Esophagus muscularis mucosa (tissue), 4 donors: ENCODE results near the gene C11orf98. TPM values are rescaled to one million over a fixed set of nuclear protein-coding genes. Genes with fewer than 3 reads are reported as not detected.
"Not testable (repeated sequence)": the region's sequence is repeated elsewhere in the genome, so short reads cannot be mapped to it uniquely, and the experiment has no call there.

Experiments used
- DNase-seq: peaks from one replicate; pipeline ENCODE4 v3.0.0-alpha.2; 2017; ENCODE audit errors: extremely low spot score
- H3K27ac ChIP-seq, 4 donors: fragments of 200-600 bp; sonication (generic); replicated peaks in 1 of 4; 1 replicate in 3 of 4; 2 replicates in 1 of 4; pipeline ENCODE4 v1.5.1; 2016 to 2019; ENCODE audit warnings: mild to moderate bottlenecking in 1 of 4
- H3K27me3 ChIP-seq, 4 donors: fragments of 200-600 bp; sonication (generic); one replicate each; pipeline versions ENCODE4 v1.5.1 to v1.6.0; 2016 to 2019
- H3K36me3 ChIP-seq, 4 donors: fragments of 200-600 bp; sonication (generic); one replicate each; pipeline ENCODE4 v1.5.1; 2016 to 2019
- H3K4me1 ChIP-seq, 4 donors: fragments of 200-600 bp; sonication (generic); one replicate each; pipeline ENCODE4 v1.5.1; 2016 to 2019
- H3K4me3 ChIP-seq, 4 donors: fragments of 200-600 bp; sonication (generic); 1 replicate in 2 of 4; 2 replicates in 2 of 4; pipeline ENCODE4 v1.5.1; 2016 to 2019; ENCODE audit warnings: mild to moderate bottlenecking in 4 of 4, moderate library complexity in 1 of 4
- H3K9me3 ChIP-seq, 4 donors: fragments of 200-600 bp; sonication (generic); 1 replicate in 3 of 4; 2 replicates in 1 of 4; pipeline ENCODE4 v1.5.1; 2016 to 2019
- EP300 ChIP-seq: sonication (generic); formaldehyde crosslinking; IDR thresholded peaks from one replicate; pipeline ENCODE4 v1.6.1; 2017; ENCODE audit warnings: antibody characterized with exemption
- POLR2A ChIP-seq: fragments of 450-650 bp; IDR thresholded peaks from one replicate; pipeline ENCODE4 v1.6.1; 2017; ENCODE audit warnings: antibody characterized with exemption, moderate library complexity, mild to moderate bottlenecking, low read depth
- POLR2AphosphoS5 ChIP-seq, 2 donors: sonication (generic); formaldehyde crosslinking; IDR thresholded peaks; one replicate each; pipeline ENCODE4 v1.6.1; 2017; ENCODE audit warnings: antibody characterized with exemption in 2 of 2
- WGBS: methylation state at CpG from one replicate; pipeline ENCODE4 v1.1.5; 2018; 5-methylcytosine and 5-hydroxymethylcytosine counted together
- intact Hi-C: fragments of 100-400 bp; cut with DNase I; formaldehyde crosslinking; loops from one replicate; pipeline ENCODE4 v1.15.1; 2023
- total RNA-seq, 4 donors: library from RNA; depleted of rRNA; stranded (reverse); fragments of >200 nt; gene quantifications; one replicate each; pipeline versions ENCODE4 v1.1.0 to v1.2.1, GENCODE V29; 2016
- TF ChIP-seq, protein P1 (sequence below), 3 experiments: fragments of 200-600 bp in 2 of 3; fragments of 450-650 bp in 1 of 3; sonication (generic) in 2 of 3; IDR thresholded peaks; one replicate each; pipeline ENCODE4 v1.5.1; 2017 to 2019; ENCODE audit warnings: antibody characterized with exemption in 3 of 3, mild to moderate bottlenecking in 2 of 3, moderate library complexity in 1 of 3

Gene C11orf98
- total RNA-seq, 4 donors from 2014 or later: 23.7 to 38.0 (median 33.0) TPM

DNA sequence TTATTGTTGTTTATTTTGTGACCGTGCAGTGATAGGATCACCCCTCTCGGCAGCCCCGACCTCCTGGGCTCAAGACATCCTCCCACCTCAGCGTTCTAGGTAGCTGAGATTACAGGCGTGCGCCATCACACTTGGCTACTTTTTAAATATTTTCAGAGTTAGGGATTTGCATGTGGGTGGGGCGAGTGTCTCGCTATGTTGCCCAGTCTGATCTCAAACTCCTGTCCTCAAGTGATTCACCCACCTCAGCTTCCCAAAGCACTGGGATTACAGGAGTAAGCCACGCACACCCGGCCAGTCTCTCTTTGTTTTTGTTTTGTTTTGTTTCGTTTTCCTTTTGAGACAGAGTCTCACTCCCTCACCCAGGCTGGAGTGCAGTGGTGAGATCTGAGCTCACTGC is 10.7 kb downstream of the C11orf98 start:
- H3K4me1 ChIP-seq: peaks cover 15 to 30% (median 20%) of the 10 kb centered on the region in 4 donors
- H3K4me3 ChIP-seq: no peak overlapping the region
- WGBS: 89% methylated on average over 9 of the region's 11 CpGs
- no peak for DNase-seq
- intact Hi-C loops: no loop called here
- H3K27ac ChIP-seq: no peak overlapping the region
- H3K27me3 ChIP-seq: no peaks in the 10 kb centered on the region
- TF ChIP-seq, protein P1, sequence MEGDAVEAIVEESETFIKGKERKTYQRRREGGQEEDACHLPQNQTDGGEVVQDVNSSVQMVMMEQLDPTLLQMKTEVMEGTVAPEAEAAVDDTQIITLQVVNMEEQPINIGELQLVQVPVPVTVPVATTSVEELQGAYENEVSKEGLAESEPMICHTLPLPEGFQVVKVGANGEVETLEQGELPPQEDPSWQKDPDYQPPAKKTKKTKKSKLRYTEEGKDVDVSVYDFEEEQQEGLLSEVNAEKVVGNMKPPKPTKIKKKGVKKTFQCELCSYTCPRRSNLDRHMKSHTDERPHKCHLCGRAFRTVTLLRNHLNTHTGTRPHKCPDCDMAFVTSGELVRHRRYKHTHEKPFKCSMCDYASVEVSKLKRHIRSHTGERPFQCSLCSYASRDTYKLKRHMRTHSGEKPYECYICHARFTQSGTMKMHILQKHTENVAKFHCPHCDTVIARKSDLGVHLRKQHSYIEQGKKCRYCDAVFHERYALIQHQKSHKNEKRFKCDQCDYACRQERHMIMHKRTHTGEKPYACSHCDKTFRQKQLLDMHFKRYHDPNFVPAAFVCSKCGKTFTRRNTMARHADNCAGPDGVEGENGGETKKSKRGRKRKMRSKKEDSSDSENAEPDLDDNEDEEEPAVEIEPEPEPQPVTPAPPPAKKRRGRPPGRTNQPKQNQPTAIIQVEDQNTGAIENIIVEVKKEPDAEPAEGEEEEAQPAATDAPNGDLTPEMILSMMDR (IDR thresholded peaks at IDR 0.05): no peak
- TF ChIP-seq POLR2A (no peak), POLR2AphosphoS5 (IDR thresholded peaks at IDR 0.05) (no peak), EP300 (no peak)
- peaks cover 6 to 9% (median 8%) of the 10 kb centered on the region in 4 donors for H3K36me3 ChIP-seq
- H3K9me3 ChIP-seq: no peaks in the 10 kb centered on the region

GRCh38 chr11:62652161-62653006 is 12.6 kb downstream of the C11orf98 start:
- intact Hi-C loops: no loop called here

GRCh38 chr11:62650283-62650682 is 14.7 kb downstream of the C11orf98 start:
- 96% methylated on average over 12 of the region's 12 CpGs for WGBS
- intact Hi-C loops, H3K27me3 ChIP-seq: not testable (repeated sequence)

More at GRCh38 chr11:62652161-62653006, 12.6 kb downstream of the C11orf98 start:
- Histone ChIP-seq H3K4me3 (peak overlapping the region; percentile 72 to 93 (median 88)), H3K27me3 (no peaks in the 10 kb centered on the region), H3K27ac (peak overlapping the region; percentile 88 to 96 (median 94)), H3K4me1 (peaks cover 15 to 31% (median 24%) of the 10 kb centered on the region in 4 donors), H3K36me3 (peaks cover 13 to 28% (median 26%) of the 10 kb centered on the region in 4 donors), H3K9me3 (no peaks in the 10 kb centered on the region)
- TF ChIP-seq EP300 (no peak), POLR2AphosphoS5 (IDR thresholded peaks at IDR 0.05) (no peak), POLR2A (no peak)
- TF ChIP-seq, protein P1 (IDR thresholded peaks at IDR 0.05): no peak
- DNase-seq: no peak
- 57% methylated on average over 10 of the region's 16 CpGs for WGBS

DNA sequence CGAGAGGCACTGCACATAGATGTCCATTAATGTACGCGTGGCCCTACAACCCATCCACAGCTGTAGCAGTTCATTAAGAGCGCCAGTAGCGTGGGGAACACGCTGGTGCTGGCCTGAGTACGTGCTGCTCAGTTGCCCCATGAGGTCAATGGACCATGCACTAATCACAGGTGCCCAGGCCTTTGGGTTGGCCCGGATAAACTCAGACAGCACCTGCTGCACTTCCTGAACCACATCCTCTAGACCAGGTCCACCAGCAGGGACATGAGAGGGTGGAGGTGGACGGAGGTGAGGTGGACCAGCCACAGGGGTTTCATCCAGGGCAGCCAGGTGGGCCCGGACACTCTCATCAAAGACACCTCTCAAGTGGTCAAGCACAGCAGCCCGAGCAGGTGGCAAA is 15.5 kb downstream of the C11orf98 start:
- 91% methylated on average over 11 of the region's 11 CpGs for WGBS
- Histone ChIP-seq H3K27me3 (no peaks in the 10 kb centered on the region), H3K36me3 (peaks cover 13 to 30% (median 28%) of the 10 kb centered on the region in 4 donors), H3K27ac (no peak overlapping the region), H3K4me3 (no peak overlapping the region), H3K9me3 (no peaks in the 10 kb centered on the region), H3K4me1 (peaks cover 38 to 54% (median 46%) of the 10 kb centered on the region in 4 donors)
- TF ChIP-seq EP300: no peak
- TF ChIP-seq POLR2AphosphoS5 (IDR thresholded peaks at IDR 0.05): no peak
- TF ChIP-seq, protein P1 (IDR thresholded peaks at IDR 0.05): no peak
- TF ChIP-seq POLR2A: no peak
- intact Hi-C loops: no loop called here
- no peak for DNase-seq

More at GRCh38 chr11:62650283-62650682, 14.7 kb downstream of the C11orf98 start:
- H3K4me3 ChIP-seq, DNase-seq, H3K27ac ChIP-seq, H3K9me3 ChIP-seq: not testable (repeated sequence)
- H3K36me3 ChIP-seq: peaks cover 13 to 29% (median 27%) of the 10 kb centered on the region in 4 donors
- peaks cover 30 to 46% (median 38%) of the 10 kb centered on the region in 4 donors for H3K4me1 ChIP-seq

GRCh38 chr11:62648967-62649364 is 16.0 kb downstream of the C11orf98 start:
- no peak for TF ChIP-seq POLR2AphosphoS5 (IDR thresholded peaks at IDR 0.05)
- TF ChIP-seq, protein P1 (IDR thresholded peaks at IDR 0.05): no peak
- TF ChIP-seq POLR2A: no peak
- no peak for TF ChIP-seq EP300
- Histone ChIP-seq H3K36me3 (peaks cover 18 to 35% (median 33%) of the 10 kb centered on the region in 4 donors), H3K27me3 (no peaks in the 10 kb centered on the region), H3K9me3 (no peaks in the 10 kb centered on the region), H3K4me3 (no peak overlapping the region), H3K27ac (no peak overlapping the region), H3K4me1 (peaks cover 41 to 59% (median 48%) of the 10 kb centered on the region in 4 donors)
- intact Hi-C loops: no loop called here
- DNase-seq: no peak
- 89% methylated on average over 6 of the region's 11 CpGs for WGBS
